HG03060 (cell line): ENCODE data around the gene GRIK3.

ENCODE experiments used
- ATAC-seq: cut with Tn5 transposase; IDR thresholded peaks from one replicate; pipeline ENCODE4 v1.9.1; 2021; ENCODE audit warnings: low read depth, moderate number of reproducible peaks; ENCODE audit not compliant: unreplicated experiment

GRIK3 gene

DNA sequence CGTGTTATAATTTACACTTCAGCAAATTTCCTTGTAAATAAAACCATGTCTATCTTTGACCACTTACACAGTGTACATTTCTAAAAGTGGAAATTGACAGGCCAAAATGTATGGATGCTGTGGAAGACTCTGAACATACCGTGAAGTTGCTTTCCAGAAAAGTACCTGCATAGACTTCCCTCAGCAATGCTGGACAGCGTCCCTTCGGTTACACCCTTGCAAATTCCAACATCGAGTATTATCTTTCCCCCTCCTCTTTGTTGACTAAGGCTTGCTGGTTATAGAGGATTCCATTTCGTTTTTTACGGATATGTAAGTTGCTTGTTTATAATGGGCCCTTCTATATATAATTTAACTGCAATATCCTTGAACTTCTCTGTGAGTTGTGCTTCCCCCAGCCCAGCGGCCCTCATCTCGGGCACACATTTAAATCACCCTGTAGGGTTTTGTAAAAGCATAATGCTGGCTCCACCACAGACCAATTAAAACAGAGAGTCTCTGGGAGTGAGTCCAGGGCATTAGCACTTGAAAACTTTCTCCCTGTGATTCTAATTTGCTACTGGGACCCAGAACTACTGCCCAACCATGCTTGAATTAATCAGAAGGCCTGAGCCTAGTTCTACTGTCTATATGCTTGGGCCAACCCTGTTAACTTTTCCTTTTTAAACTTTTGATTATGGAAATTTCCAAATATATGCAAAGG lies 230.3 kb downstream of the GRIK3 start:
- no peak for ATAC-seq

DNA sequence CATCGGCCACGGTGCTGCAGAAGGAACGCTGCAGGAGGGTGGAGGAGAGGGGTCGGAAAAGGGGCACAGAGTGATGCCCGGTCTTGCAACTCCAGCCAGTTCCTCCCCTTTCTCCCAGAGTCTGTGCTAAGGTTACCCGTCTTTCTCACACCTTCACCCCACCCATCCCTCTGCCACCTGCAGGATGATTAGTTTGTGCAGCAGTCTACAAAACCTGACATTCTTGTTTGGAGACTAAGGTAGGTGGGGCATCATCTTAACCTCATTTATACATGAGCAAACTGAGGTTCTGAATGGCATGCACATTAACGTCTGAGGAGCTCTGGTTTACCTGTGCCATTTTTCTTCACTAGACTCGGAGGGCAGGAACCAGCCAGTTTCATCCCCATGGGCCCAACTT lies 232.3 kb downstream of the GRIK3 start:
- no peak for ATAC-seq

DNA sequence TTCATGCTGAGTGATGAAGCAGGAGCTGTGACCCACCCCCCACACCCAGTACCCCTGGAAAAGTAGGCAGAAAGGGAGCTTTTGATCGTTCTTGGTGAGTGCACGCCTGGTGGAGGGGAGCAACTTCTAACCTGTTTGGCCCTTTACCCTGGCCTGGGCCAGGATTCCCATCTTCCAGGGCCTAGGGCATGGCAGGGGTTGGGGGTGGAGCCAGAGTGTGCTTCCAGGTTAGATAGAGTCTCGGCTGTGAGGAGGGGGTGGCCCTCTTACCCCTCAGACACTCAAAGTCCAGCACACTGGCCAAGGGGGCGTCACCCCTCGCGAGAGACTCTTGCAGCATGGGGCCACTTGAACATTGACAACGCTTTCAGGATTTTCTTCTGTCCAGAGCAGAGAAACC lies 236.6 kb downstream of the GRIK3 start:
- no peak for ATAC-seq

DNA sequence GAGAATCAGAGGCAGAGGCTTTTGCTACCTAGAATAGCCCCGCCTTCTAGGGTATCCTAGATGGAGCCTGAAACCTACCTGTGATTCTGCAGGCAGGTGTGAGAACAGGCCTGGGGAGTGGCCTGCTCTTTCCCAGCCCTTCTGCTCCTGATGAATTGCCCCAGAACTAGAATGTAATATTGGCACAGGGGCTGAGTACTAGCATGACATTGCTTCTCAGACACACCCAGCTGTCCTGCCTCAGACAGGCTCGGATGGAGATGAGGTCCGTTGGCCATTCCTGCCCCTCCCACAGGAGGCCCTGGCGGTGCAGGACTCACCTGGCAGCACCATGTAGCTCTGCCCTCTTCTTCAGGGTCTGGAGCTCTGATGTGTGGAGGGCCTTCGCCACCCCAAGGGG lies 237.6 kb downstream of the GRIK3 start:
- ATAC-seq, result no peak

DNA sequence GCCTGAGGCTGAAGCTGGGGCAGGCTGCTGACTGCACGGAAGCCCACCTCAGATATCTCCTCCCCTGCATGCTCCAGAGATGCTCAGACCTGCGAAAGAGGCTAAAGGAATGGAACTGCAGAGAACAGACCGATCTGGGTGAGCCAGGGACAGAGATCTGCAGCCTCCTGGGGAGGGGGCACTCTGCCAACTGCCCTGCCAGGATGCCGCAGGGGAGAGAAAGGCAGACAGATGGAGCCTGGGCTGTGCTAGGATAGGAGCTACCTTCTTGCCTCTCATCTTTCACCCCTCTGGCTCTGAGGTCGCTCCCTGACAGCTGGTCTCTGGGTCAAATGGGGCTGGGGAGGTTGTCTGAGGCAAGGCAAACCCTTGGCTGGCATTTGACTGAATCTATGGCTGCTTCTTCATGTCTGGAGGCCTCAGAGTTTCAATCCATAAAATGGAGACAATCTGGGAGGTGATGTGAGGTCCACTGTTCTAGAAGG lies 238.2 kb downstream of the GRIK3 start:
- no peak for ATAC-seq

DNA sequence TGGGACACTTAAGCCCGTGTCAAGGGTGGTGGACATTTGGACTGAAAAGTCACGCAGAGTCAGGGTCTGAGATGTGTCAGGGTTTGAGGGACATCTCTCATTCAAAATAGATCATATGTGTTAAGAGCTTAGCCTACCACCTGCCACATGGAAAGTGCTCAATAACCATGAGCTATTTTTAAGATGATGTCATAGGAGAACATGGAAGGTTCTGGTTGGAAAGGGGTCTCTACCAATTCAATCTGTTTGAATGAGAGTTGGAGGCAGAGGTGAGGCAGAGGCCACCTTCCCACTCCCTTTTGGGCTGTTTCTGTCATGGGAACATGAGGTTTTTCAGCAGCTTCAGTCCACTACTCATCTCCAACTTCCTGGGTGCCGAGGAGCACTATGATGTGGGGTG lies 239.9 kb downstream of the GRIK3 start:
- ATAC-seq, result no peak

DNA sequence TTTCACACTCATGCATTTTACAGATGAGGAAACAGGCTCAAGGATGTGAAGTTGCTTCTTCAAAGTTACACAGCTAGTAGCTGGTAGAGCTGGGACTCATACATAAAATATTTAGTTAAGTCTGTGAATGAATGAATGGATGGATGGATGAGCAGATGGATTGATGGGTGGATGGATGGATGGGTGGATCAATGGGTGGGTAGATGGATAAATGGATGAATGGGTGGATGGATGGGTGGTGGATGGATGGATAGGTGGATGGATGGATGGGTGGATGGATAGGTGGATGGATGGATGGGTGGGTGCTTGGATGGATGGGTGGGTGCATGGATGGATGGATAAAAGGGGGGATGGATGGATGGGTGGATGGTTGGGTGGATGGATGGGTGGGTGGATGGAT lies 240.9 kb downstream of the GRIK3 start:
- no peak for ATAC-seq

DNA sequence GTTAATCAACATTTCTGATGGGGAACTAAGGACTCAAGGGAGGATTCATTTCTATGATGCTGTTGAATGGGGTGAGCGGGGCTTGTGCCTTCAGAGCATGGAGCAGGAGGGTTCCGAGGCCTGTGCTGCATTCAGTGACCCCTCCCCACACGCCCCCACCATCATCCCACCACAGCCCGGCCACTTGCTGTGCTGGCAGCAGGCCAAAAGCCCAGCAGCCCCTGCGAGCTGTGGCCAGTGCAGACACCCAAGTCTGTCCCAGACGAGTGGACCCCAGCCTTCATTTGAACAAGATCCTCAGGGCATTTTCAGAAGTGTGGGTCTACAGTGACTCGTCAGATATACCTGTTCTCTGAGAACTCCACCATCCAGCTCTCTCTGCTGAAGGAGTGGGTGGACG lies 242.0 kb downstream of the GRIK3 start:
- ATAC-seq, result no peak

DNA sequence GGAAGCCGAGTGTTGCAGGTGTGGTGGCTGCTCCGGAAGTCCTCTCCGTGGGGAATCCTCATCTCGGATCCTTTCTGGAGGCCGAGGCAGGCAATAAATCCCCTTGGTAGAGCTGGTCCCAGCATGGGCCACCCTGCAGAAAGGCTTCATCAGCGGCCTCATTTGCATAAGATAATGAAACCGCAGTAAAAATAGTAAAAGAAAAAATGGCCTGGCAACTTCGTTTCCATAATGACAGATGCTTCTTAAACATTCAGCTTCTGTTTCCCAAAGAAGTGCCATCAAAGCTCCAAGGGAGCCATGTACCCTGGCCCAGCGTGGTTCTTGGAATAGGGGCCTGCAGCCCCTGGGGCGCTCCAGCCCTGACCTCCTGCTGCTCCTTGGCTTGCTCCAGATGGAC lies 244.1 kb downstream of the GRIK3 start:
- ATAC-seq, result no peak

DNA sequence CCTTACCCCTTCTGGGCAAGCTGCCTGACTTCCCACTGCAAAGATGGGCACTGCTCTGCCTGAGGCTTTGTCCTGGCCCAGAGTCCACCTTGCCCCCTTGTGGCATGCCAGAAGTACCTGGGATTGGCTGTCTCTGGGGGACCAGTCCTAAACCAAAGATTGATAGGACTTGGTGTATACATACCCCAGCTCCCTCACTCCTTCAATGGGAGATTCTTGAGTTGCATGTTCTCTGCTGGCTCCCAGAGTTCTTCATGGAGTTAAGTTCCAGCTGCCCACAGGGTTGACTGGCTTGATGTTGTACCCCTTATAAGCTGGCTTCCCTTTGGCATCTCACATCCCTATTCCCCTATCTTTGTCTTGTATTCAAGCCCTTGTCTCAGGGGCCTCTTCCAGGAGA lies 244.8 kb downstream of the GRIK3 start:
- ATAC-seq, result no peak

DNA sequence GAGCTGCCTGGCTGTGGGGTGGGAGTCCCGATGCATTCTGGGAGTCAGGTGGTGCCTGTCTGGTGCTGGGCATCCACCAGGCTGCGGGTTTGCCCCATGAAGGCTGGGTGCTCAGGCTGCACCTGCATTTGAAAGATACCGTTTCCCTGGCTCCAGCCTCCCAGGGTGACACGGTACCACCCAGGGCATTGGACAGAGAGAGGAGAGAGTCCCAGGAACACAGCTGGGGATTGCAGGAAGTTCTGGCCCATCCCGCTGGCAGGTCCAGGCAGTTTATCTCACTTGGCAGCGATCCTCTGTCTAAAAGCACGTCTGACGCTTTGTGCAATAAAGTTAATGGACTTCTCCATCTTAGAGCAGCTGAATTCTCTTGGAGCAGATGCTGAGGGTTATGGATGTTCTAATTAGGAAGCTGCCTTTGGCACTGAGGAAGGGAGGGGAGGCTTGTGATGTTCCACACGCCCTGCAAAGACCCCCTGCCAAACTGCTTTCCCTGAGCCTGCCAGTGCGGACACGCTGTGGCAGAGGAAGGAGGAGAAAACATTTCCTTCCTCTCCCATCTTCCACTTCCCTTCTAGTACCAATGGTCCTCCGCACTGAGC lies 246.9 kb downstream of the GRIK3 start:
- no peak for ATAC-seq

DNA sequence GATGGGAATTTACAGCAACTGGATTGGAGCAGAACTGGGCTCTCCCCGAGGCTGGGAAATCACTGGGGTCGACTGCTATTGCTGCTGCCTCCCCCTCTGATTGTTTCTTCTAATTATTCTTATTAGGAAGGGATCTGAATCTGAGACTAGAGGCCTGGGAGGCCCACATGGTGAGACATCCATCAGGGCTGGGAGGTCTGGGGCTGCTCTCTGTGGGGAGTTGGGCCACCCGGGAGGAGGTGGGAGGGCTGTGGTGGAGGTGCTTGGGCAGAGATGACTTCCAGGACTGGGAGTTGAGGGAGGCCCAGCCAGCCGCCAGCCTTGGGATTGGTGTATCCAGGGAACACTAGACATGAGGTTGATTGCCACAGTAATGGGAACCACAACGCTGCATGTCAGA lies 247.9 kb downstream of the GRIK3 start:
- ATAC-seq, result no peak

DNA sequence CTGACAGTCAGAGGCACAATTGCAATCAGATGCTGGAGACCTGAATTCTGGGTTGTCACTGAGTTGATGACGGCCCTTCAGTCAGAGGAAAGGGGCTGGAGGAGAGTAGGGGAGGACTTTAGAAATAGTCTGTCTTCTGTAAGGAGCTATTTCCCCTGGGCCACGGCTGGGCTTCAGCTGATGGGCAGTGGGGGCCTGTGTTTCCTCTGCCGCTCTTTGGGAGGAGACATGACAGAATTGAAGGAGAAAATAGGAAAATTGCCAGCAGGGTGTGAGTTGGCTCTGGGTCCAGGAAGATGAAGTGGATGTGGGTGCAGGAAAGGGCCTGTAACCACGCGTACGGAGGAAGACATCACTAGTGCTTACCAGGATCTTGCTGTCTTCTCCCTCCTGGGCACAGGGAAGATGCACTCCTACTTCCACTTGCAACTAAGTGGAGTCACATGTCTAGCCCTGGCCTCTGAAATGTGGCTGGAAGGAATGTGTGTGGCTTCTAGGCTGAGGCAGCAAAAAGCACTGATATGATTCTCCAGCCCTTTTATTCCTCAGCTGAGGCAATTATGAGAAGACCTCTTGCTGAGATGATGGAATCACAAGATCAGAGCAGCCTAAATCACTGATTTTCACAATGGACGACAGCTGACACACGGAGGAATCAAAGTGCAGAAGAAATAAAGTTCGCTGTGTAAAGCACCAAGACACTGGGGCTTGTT lies 250.0 kb downstream of the GRIK3 start:
- ATAC-seq, result no peak

DNA sequence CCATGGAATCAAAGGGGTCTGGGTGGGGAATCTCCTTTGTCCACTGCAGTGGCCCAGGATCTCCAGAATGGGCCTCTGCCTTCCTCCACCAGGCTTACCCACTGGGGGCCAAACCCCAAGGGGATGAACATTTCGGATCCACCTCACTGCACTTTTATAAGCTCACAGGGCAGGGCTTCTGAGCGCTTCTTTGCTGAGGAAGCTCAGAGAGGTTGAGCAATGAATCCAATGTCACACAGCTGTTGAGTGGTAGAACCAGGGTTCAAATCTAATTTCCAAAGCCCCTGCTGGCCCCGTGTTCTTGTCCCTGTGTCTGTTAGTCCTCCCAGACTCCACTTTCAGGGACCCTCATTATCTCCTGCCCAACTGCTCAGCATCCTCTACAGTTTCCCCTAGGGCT lies 250.8 kb downstream of the GRIK3 start:
- ATAC-seq, result no peak

DNA sequence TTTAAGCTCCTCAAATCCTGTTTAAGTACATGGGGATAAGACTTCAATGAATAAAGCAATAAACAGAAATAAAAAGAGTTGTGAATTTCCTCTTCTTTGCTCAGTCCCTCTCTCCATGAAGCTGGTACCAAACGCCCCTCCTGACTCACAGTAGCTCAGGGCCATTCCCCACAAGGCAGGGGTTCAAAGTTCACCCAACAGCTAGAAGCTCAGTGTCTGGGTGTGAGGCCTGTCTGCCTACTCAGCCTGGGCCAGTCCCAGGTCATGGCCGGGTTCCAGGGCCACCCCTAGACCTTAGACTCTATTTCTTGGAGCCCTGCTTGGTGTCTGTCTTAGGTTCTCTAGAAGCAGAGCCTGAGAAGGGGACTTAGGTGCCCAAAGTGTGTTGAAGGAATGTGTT lies 251.5 kb downstream of the GRIK3 start:
- ATAC-seq, result no peak

DNA sequence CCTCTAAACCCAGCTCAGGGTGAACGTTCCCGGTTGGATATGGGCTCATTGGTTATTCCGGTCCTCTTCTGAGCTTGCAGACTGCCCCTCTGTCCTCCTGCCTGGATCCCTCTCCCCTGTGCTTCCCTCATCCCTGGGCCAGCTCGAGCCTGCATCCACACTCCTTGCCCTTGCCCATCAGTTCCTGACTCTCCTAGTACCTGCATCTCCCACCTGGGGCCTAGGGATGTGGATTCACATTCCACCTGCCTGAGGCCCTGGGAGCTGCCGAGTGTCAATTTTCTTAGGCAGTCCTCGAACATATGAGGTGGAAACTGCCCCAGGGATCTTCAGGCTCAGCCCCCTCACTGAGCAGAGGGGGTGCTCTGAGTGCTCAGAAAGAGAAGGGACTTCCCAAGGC lies 252.2 kb downstream of the GRIK3 start:
- no peak for ATAC-seq

DNA sequence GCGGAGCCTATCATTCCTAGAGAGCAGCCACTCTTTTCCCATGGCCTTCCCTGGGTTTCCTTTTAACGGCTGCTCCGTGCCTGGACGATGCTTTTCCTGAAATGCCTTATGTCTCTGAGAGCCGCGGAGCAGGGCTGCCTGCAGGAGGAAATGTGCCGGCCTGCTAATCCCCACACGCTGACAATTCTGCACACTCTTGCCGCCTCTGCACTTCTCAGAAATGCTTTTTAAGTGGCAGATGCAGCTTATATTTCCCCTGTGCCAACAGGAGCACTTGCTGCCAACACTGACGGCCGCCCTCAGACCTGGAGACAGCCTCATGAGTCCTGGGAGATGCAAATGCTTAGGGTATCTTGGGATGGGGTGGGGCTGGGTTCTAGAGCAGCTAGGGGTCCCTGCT lies 253.2 kb downstream of the GRIK3 start:
- no peak for ATAC-seq

DNA sequence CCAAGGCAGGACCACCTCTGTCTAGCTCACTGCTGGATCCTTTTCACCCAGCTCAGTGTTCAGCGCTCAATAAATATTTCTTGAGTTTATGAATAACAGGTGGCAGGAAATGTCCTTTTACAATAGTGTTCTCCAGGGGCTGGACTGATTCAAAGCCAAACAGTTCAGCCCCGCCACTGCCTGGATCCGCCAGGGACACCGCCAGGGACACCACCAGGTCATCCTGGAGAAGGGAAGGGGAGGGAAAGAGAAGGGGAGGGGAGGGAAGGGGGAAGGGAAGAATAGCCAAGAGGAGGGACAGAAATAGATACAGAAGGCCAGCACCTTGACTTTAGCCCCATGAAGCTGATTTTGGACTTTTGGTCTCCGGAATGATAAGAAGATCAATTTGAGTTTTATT lies 255.6 kb downstream of the GRIK3 start:
- ATAC-seq, result no peak

DNA sequence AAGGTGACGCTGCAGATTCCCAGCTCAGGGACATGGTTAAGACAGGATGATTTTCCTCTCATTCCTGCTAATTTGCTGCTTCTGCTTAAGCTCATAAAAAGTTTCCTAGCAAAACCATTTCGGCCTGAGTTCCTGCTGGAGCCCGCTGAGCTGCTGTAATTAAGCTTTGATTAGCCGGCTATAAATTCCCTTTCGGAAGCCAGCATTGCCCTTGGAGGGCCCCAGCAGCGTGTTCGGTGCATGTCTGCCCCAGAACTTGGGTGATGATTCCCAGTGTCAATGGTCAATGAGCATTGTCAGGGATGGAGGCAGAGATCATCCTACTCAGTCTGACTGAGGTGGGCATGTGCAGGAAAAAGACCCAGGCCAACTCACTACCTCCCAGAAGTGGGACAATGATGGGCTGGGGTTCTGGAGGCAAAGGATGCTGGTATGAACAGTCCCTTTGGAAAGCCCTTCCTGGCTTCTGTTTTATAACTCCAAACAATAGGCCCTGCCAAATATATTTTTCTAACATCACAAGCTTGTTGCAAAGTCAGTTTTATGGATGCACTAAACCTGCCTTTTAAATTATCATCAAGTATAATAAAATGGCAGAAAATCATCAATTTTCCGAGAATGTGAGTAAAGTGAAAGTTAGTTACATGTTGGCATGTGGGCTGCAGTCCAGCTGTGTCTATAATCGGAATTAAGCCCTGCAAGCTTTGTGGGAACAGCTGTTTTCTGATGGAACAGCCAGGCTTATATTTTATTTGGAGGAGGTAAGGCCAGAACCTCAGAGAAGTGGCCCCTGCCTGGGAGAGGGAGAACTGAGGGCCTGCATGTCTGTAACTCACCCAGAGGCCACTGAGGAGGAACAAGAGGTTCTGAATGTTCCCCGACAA lies 257.1 kb downstream of the GRIK3 start:
- no peak for ATAC-seq

DNA sequence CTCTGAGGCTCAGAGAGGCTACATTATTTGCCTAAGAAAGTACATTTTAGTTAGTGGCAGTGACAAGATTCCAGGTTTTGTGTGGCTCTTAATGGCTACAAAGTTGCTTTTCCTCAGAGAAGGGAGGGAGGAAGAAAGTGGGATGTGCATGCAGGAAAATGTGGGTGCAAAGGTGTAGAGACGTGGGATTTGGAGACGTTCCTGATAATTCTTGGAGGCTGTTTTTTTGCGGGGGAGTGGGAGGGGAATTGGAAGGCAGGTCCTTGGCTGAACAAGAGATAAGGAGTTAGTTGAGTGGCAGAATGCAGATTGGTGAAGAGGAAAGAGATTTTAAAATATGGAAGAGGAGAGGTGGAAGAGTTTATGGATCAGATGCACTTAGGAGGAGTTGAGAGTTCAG lies 258.1 kb downstream of the GRIK3 start:
- ATAC-seq, result no peak

DNA sequence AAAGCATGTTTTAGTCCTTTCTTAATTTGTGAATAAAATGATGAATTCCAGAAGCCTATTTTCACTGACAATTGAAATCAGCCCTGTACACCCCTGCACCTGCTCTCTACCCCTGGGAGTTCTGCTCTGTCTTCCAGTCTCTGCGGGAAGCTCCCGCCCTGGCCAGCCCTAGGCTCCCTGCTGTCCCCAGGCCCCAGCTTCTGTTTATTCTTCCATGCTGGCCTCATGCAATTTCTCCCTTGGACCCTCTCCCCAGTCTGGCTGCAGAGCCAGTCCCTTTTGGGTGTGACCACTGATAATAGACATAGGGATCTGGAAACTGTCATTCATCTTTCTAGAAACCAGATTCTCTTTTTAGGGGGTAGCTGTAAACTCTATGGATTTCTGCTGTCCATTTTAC lies 258.6 kb downstream of the GRIK3 start:
- ATAC-seq, result no peak
